ACC112 (cell line): Measurements from ENCODE around the gene GPR15LG.

Source experiments
- H2AFZ ChIP-seq: fragments of 200-600 bp; sonication (generic); one replicate; pipeline ENCODE4 v1.6.0; 2017; ENCODE audit warnings: antibody characterized with exemption, low read length; ENCODE audit not compliant: unreplicated experiment
- H3K27ac ChIP-seq: fragments of 200-600 bp; sonication (generic); 2 replicates; pipeline ENCODE4 v1.5.1; 2014; ENCODE audit warnings: low read depth, mild to moderate bottlenecking, antibody characterized with exemption, low read length, moderate library complexity
- H3K27me3 ChIP-seq: fragments of 200-600 bp; sonication (generic); 2 replicates; pipeline ENCODE4 v1.6.1; 2014; ENCODE audit warnings: mild to moderate bottlenecking, antibody characterized with exemption, low read length, moderate library complexity, mixed read lengths; ENCODE audit not compliant: insufficient read depth
- H3K36me3 ChIP-seq: fragments of 200-600 bp; sonication (generic); 2 replicates; pipeline ENCODE4 v1.6.1; 2016; ENCODE audit warnings: mild to moderate bottlenecking, antibody characterized with exemption, low read length, moderate library complexity, mixed read lengths; ENCODE audit not compliant: insufficient read depth
- H3K4me1 ChIP-seq: fragments of 200-600 bp; sonication (generic); one replicate; pipeline ENCODE4 v1.6.1; 2016; ENCODE audit warnings: low read length, mixed read lengths; ENCODE audit not compliant: insufficient read depth, unreplicated experiment, control insufficient read depth
- H3K4me3 ChIP-seq: fragments of 200-600 bp; sonication (generic); 2 replicates; pipeline ENCODE4 v1.5.1; 2014; ENCODE audit warnings: mild to moderate bottlenecking, low read depth, low read length
- H3K79me2 ChIP-seq: fragments of 200-600 bp; sonication (generic); one replicate; pipeline ENCODE4 v1.6.0; 2016; ENCODE audit warnings: low read length; ENCODE audit not compliant: control insufficient read depth, unreplicated experiment, insufficient read depth

The GPR15LG gene

GRCh38 chr10:84194424-84195043 lies 20.9 kb downstream of the GPR15LG start, which contains the start of gene CDHR1:
CDHR1 (plus strand) TSS chr10:84194537; CDS start chr10:84194761, 224 bp downstream.
- peak within 1 kb of the TSS; percentile 62 for H3K4me3 ChIP-seq

DNA sequence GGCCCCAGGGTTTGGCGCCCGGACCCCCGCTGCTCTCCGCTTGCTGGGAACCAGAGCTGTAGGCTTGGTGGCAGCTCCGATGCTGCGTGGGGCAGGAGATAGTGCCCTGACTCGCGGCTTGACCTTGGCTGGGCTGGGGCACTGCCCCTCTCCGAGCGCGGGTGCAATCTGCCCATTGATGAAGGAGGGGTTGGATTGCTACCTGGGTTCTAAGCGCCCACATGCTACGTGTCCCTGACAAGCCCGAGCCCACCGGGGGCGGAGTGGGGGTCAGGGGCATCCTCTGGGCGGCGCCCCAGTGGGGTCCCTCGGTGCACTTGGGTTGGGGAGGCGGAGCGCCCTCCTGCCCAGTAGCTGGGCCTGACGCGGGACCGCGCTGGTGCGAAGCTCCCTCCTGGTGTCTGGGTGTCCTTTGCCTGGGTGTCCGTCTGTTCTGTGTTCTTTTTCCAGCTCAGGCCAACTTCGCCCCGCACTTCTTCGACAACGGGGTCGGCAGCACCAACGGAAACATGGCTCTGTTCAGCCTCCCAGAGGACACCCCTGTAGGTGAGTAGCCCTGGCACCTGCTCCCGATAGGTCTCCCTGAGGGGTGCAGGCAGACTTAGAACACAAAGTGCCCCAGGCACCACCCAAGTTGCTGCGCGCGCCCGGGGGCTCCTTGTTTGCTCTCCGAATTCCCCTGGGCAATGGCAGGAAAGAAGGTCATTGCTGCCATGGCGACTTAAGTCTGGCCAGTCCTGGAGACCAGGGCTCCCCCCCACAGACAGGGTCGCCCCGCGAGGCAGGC lies 21.6 kb downstream of the GPR15LG start:
- Histone ChIP-seq H3K36me3 (no peaks in the 10 kb centered on the region), H3K79me2 (no peaks in the 10 kb centered on the region), H3K4me3 (no peak overlapping the region), H3K27ac (no peak overlapping the region), H3K27me3 (peaks cover 91% of the 10 kb centered on the region), H3K4me1 (no peaks in the 10 kb centered on the region), H2AFZ (no peak overlapping the region)

More at GRCh38 chr10:84194424-84195043, 20.9 kb downstream of the GPR15LG start, which contains the start of gene CDHR1:
- Histone ChIP-seq H3K27me3 (peaks cover 89% of the 10 kb centered on the region), H3K4me1 (no peaks in the 10 kb centered on the region), H3K79me2 (no peaks in the 10 kb centered on the region), H2AFZ (no peak within 1 kb of the TSS), H3K27ac (no peak within 1 kb of the TSS), H3K36me3 (no peaks in the 10 kb centered on the region)

DNA sequence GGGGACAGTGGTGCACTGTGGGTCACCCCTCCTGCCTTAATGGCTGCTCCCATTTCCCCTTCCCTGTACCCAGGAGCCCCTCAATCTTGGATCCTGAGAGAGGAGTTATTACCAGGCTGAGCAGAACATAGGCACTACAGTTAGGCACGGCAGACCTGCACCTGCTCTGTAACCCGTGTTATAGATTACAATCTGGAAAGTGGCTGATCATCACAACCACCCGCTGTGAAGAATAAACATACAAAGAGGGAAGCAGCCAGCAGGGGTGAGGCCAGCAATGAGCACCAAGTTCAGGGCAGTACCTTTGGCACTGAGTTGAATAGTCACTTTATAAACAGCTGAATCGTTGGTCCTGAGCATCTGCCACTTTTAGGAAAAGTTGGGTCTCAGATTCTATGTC lies 22.5 kb downstream of the GPR15LG start:
- Histone ChIP-seq H2AFZ (no peak overlapping the region), H3K4me3 (no peak overlapping the region), H3K4me1 (no peaks in the 10 kb centered on the region), H3K27ac (no peak overlapping the region), H3K27me3 (peaks cover 94% of the 10 kb centered on the region), H3K79me2 (no peaks in the 10 kb centered on the region), H3K36me3 (no peaks in the 10 kb centered on the region)

- H3K4me3 ChIP-seq = no peak overlapping the region
- no peaks in the 10 kb centered on the region for H3K36me3 ChIP-seq
- no peaks in the 10 kb centered on the region for H3K4me1 ChIP-seq
- H3K27me3 ChIP-seq = peaks cover 91% of the 10 kb centered on the region
- no peak overlapping the region for H2AFZ ChIP-seq
- no peak overlapping the region for H3K27ac ChIP-seq
- H3K79me2 ChIP-seq = no peaks in the 10 kb centered on the region
These were observed 23.3 kb downstream of the GPR15LG start for GRCh38 chr10:84196941-84197340.

- Histone ChIP-seq H3K27me3 (peaks cover 84% of the 10 kb centered on the region), H3K36me3 (no peaks in the 10 kb centered on the region), H3K4me3 (no peak overlapping the region), H2AFZ (no peak overlapping the region), H3K79me2 (no peaks in the 10 kb centered on the region), H3K4me1 (no peaks in the 10 kb centered on the region), H3K27ac (no peak overlapping the region)
These were observed 24.0 kb downstream of the GPR15LG start for GRCh38 chr10:84197643-84198042.

DNA sequence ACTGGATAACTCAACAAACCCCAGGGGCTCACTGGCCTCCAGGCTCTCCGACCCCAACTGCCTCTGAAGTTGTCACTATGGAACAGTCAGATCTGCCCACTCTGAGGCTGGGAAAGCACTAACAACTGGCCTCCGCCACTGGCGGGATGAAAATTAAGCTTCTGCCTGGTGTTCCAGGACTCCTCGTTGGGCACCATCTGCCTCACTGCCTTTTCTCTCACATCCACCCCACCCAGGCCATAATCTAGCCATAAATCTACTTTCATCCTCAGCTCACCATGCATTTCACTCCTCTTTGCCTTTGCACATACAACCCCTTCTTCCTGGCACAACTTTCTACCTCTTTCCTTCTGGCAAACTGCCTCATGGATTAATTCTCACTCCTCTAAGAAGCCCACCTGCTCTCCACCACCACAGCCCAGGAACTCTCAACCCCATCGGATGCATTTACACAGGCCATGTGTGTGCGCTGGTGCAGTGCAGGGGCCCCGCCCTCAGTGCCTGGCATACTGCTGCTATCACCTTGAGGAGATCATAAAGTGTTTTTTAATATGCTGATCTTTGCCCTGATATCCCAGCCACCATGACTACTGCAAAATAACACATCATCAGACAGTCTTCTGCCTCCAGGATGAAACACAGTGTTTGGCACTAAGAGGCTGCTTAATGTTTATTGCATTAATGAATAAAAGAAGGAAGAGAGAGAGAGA lies 24.8 kb downstream of the GPR15LG start:
- Histone ChIP-seq H3K36me3 (no peaks in the 10 kb centered on the region), H2AFZ (no peak overlapping the region), H3K79me2 (no peaks in the 10 kb centered on the region), H3K4me3 (no peak overlapping the region), H3K4me1 (no peaks in the 10 kb centered on the region), H3K27me3 (peaks cover 77% of the 10 kb centered on the region), H3K27ac (no peak overlapping the region)

DNA sequence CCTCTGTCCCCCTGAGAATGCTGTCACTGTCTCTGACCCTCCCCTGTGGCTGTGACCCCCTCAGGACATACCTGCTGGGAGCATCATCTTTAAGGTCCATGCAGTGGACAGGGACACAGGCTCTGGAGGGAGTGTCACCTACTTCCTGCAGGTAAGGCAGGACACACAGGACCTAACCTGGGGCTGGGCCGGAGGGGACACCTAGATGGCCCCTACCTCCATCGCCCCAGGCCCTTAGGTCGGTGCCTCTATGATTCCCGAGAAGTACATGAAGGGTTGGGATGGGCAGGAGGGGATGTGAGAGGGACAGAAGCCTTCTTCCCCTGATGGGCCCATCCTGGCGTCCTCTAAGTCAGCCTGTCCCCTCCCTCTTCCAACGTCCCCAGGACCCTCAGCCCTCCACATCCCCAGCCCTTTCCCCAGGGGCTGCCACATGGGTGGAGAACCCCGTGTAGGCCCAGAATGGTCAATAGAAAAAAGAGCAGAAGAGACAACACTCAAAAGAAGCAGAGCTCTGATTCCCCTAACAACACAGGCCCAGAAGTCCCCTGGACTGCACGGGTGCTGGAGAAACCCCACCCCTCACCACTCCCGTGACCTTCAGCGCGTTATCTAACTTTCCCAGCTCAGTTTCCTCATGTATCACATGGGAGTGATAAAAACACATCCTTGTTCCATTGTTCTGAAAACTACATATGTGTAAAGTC lies 27.1 kb downstream of the GPR15LG start:
- no peaks in the 10 kb centered on the region for H3K79me2 ChIP-seq
- peaks cover 54% of the 10 kb centered on the region for H3K27me3 ChIP-seq
- no peaks in the 10 kb centered on the region for H3K36me3 ChIP-seq
- no peak overlapping the region for H2AFZ ChIP-seq
- no peak overlapping the region for H3K4me3 ChIP-seq
- no peaks in the 10 kb centered on the region for H3K4me1 ChIP-seq
- no peak overlapping the region for H3K27ac ChIP-seq

DNA sequence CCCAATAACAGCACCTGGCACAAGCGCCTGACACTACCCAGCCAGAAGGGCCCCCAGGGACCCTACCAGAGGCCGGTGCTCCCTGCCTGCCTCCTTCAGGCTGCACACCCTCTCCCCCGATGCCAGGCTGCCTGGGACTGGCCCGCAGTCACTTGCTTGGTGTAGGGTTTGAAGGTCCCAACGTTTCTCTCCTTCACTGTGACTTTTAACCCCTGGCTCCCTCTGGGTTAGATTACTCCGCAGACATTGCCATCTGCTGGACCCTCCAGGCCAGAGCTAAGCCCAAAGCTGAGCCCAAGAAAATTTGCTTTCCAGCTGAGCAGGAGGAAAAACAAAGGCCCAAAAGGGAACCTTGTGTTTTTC lies 27.6 kb downstream of the GPR15LG start:
- H3K4me3 ChIP-seq = no peak overlapping the region
- H2AFZ ChIP-seq = no peak overlapping the region
- no peaks in the 10 kb centered on the region for H3K4me1 ChIP-seq

DNA sequence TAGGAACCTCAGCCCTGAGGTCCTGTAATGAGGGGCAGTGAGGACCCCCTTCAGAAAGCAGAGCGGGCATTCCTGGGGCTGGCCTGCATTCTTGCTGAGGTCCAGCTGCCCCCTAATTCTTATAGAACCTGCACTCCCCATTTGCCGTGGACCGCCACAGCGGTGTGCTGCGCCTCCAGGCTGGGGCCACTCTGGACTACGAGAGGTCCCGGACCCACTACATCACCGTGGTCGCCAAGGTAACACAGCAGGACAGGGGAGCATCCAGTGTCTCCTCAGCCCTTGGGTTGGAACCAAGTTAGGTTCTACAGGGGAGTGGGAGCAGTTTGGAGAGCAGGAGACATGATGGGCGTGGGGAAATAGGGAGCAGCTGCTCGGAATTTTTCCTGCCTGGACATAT lies 28.1 kb downstream of the GPR15LG start:
- Histone ChIP-seq H3K27me3 (peaks cover 49% of the 10 kb centered on the region), H3K27ac (no peak overlapping the region), H2AFZ (no peak overlapping the region), H3K4me3 (no peak overlapping the region), H3K79me2 (no peaks in the 10 kb centered on the region), H3K4me1 (no peaks in the 10 kb centered on the region), H3K36me3 (no peaks in the 10 kb centered on the region)

More for the DNA sequence above, 27.6 kb downstream of the GPR15LG start:
- no peaks in the 10 kb centered on the region for H3K79me2 ChIP-seq
- no peaks in the 10 kb centered on the region for H3K36me3 ChIP-seq
- no peak overlapping the region for H3K27ac ChIP-seq
- peaks cover 49% of the 10 kb centered on the region for H3K27me3 ChIP-seq

- Histone ChIP-seq H3K79me2 (no peaks in the 10 kb centered on the region), H3K27me3 (peaks cover 49% of the 10 kb centered on the region), H3K4me3 (no peak overlapping the region), H3K27ac (no peak overlapping the region), H3K4me1 (no peaks in the 10 kb centered on the region), H3K36me3 (no peaks in the 10 kb centered on the region), H2AFZ (no peak overlapping the region)
These were observed 28.7 kb downstream of the GPR15LG start for GRCh38 chr10:84202349-84202748.
